ENCODE measurements around the gene ATL2.
"Not testable (repeated sequence)": the region's sequence is repeated elsewhere in the genome, so short reads cannot be mapped to it uniquely, and the experiment has no call there.

ATL2 gene

GRCh38 chr2:38330754-38331153, 46.3 kb downstream of the ATL2 start:
- no peak for DNase-seq
- Histone ChIP-seq H3K4me1 (peaks cover 10% of the 10 kb centered on the region), H3K4me3 (ENCODE audit: low read depth, low read length) (no peak overlapping the region), H3K9me3 (peaks cover 3% of the 10 kb centered on the region; the same call in 1 of the 2 replicates), H3K36me3 (peaks cover 18% of the 10 kb centered on the region), H3K27me3 (no peaks in the 10 kb centered on the region)
- TF ChIP-seq CTCF (IDR thresholded peaks at IDR 0.05; ENCODE audit: low read depth, low read length), result no peak

DNA sequence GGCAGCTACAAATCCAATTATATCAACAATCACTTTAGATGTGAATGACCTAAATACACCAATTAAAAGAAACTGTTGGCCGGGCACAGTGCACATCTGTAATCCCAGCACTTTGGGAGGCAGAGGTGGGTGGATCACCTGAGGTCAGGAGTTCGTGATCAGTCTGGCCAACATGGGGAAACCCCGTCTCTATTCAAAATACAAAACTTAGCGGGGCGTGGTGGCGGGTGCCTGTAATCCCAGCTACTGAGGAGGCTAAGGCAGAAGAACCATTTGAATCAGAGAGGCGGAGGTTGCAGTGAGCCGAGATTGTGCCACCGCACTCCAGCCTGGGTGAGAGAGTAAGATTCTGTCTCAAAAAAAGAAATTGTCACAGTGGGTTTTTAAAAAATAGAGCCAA, 49.5 kb downstream of the ATL2 start:
- no peak overlapping the region for H3K4me3 ChIP-seq (ENCODE audit: low read depth, low read length)
- H3K4me1 ChIP-seq, result peaks cover 14% of the 10 kb centered on the region
- peaks cover 3% of the 10 kb centered on the region; the same call in 1 of the 2 replicates for H3K9me3 ChIP-seq
- no peak for DNase-seq
- no peak for TF ChIP-seq CTCF (IDR thresholded peaks at IDR 0.05; ENCODE audit: low read depth, low read length)
- H3K27me3 ChIP-seq, result no peaks in the 10 kb centered on the region
- peaks cover 28% of the 10 kb centered on the region for H3K36me3 ChIP-seq

GRCh38 chr2:38323623-38324022, 53.5 kb downstream of the ATL2 start:
- no peak overlapping the region for H3K4me3 ChIP-seq (ENCODE audit: low read depth, low read length)
- H3K36me3 ChIP-seq, result peaks cover 19% of the 10 kb centered on the region
- no peaks in the 10 kb centered on the region for H3K9me3 ChIP-seq
- peaks cover 14% of the 10 kb centered on the region for H3K4me1 ChIP-seq
- no peak for DNase-seq
- H3K27me3 ChIP-seq, result no peaks in the 10 kb centered on the region
- no peak for TF ChIP-seq CTCF (IDR thresholded peaks at IDR 0.05; ENCODE audit: low read depth, low read length)

DNA sequence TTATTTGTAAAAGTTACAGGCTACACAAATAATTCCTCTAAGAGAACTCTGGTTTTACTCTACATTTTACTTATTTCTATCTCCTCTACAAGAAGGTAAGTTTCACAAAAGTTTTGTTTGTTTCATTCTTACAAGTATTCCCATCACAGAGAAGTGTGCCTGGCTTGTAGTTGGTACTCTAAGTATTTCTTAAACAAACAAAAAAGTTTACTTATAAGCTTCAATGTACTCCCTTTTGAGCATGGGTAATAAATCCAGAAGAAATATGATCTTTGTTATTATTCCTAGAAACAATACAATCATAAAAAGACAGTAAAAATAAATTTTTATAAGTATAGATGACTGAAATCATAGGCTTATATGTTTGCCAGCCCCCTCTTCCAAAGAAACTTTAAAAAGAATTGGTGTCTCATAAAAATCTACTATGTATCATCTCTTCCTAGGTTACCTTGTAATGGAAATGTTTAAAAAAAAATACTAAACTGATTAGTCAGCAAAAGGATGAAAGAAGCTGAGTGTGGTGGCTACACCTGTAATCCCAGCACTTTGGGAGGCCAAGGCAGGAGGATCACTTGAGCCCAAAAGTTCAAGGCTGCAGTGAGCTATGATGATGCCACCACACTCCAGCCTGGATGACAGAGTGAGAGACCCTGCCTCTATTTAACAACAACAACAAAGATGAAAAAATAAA, 54.7 kb downstream of the ATL2 start:
- no peak for DNase-seq
- peaks cover 14% of the 10 kb centered on the region for H3K4me1 ChIP-seq
- no peaks in the 10 kb centered on the region for H3K27me3 ChIP-seq
- H3K9me3 ChIP-seq, result no peaks in the 10 kb centered on the region
- no peak overlapping the region for H3K4me3 ChIP-seq (ENCODE audit: low read depth, low read length)
- peaks cover 27% of the 10 kb centered on the region for H3K36me3 ChIP-seq
- no peak for TF ChIP-seq CTCF (IDR thresholded peaks at IDR 0.05; ENCODE audit: low read depth, low read length)

DNA sequence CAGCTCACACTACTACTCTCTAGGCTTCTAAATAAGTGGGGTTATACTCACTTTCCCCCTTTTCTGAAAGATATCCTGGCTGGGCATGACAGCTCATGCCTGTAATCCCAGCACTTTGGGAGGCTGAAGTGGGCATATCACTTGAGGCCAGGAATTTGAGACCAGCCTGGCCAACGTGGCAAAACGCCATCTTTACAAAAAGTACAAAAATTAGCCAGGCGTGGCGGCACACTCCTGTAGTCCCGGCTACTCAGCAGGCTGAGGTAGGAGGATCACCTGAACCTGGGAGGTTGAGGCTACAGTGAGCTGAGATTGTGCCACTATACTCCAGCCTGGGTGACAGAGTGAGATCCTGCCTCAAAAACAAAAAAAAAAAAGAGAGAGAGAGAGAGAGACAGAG, 57.8 kb downstream of the ATL2 start:
- peaks cover 28% of the 10 kb centered on the region for H3K36me3 ChIP-seq
- DNase-seq, result not testable (repeated sequence)

GRCh38 chr2:38317725-38318124, 59.3 kb downstream of the ATL2 start:
- Histone ChIP-seq H3K4me3 (ENCODE audit: low read depth, low read length) (no peak overlapping the region), H3K36me3 (peaks cover 40% of the 10 kb centered on the region), H3K4me1 (no peaks in the 10 kb centered on the region), H3K27me3 (no peaks in the 10 kb centered on the region), H3K9me3 (no peaks in the 10 kb centered on the region)
- no peak for DNase-seq
- no peak for TF ChIP-seq CTCF (IDR thresholded peaks at IDR 0.05; ENCODE audit: low read depth, low read length)

More for the DNA sequence above, 57.8 kb downstream of the ATL2 start:
- not testable (repeated sequence) for H3K4me1 ChIP-seq; H3K9me3 ChIP-seq; H3K4me3 ChIP-seq (ENCODE audit: low read depth, low read length); H3K27me3 ChIP-seq
